ENCODE data around the gene ZNF121.
A peak's percentile ranks its signal among the peaks of the same experiment; 100 is the strongest.

The ZNF121 gene

GRCh38 chr19:9621156-9622037 lies 37.1 kb upstream of the ZNF121 start, which contains the start of gene ZNF561:
Gene ZNF561 (minus strand): TSS chr19:9621232. CDS start chr19:9619456, 1,776 bp downstream.
- Histone ChIP-seq H4K8ac (ENCODE audit: low read depth, low read length) (peak within 1 kb of the TSS; percentile 89), H3K9ac (ENCODE audit: low read depth, low read length, poor library complexity) (peak within 1 kb of the TSS; percentile 92), H3K4me1 (ENCODE audit: control insufficient read depth in 2 of 2, insufficient read depth in 1 of 2, low read depth in 1 of 2, low read length in 2 of 2) (peaks cover 4 to 6% of the 10 kb centered on the region in 2 donors), H3K27ac (replicated peaks; ENCODE audit: low read length) (peak within 1 kb of the TSS; percentile 94), H3K18ac (ENCODE audit: low read length) (peak within 1 kb of the TSS; percentile 98), H3K9me3 (replicated peaks in 1 of 2; ENCODE audit: control insufficient read depth in 2 of 2, insufficient read depth in 1 of 2, low read depth in 1 of 2, low read length in 2 of 2) (peaks cover 0 to 3% of the 10 kb centered on the region in 2 donors), H3K79me1 (ENCODE audit: low read depth, low read length) (peaks cover 10% of the 10 kb centered on the region), H2AFZ (ENCODE audit: low read length) (peak within 1 kb of the TSS; percentile 93), H3K4me3 (ENCODE audit: low read length in 2 of 2) (peak within 1 kb of the TSS; percentile 67 to 87), H2BK5ac (ENCODE audit: low read length) (peak within 1 kb of the TSS; percentile 100), H3K4me2 (ENCODE audit: insufficient read depth, low read length, poor library complexity, severe bottlenecking) (peak within 1 kb of the TSS; percentile 85), H4K91ac (ENCODE audit: low read depth, low read length, poor library complexity) (no peak within 1 kb of the TSS), H3K14ac (ENCODE audit: low read length) (no peak within 1 kb of the TSS), H2BK12ac (ENCODE audit: low read length) (no peak within 1 kb of the TSS), H3K36me3 (replicated peaks in 1 of 2; ENCODE audit: control insufficient read depth in 2 of 2, insufficient read depth in 2 of 2, low read length in 2 of 2) (peaks cover 21 to 46% of the 10 kb centered on the region in 2 donors), H2BK120ac (ENCODE audit: low read depth, low read length) (peak within 1 kb of the TSS; percentile 10), H3K27me3 (ENCODE audit: control insufficient read depth in 3 of 3, insufficient read depth in 3 of 3, low read depth in 1 of 3, low read length in 3 of 3) (no peaks in the 10 kb centered on the region), H2AK5ac (ENCODE audit: low read depth, low read length) (peak within 1 kb of the TSS; percentile 19), H2BK15ac (ENCODE audit: low read length) (peak within 1 kb of the TSS; percentile 44), H3K23ac (ENCODE audit: low read depth, low read length, poor library complexity) (peak within 1 kb of the TSS; percentile 40), H3K4ac (ENCODE audit: low read length) (no peak within 1 kb of the TSS)
- no CpG with 5 or more reads among the region's 33 CpGs for WGBS, 2 donors (ENCODE audit: extremely low coverage in 2 of 2, insufficient read length in 2 of 2, insufficient replicate concordance in 1 of 2)
- DNase-seq (ENCODE audit: low spot score): peak; percentile 86

- no peaks in the 10 kb centered on the region for H3K27me3 ChIP-seq (ENCODE audit: control insufficient read depth in 3 of 3, insufficient read depth in 3 of 3, low read depth in 1 of 3, low read length in 3 of 3)
- H2BK120ac ChIP-seq (ENCODE audit: low read depth, low read length): peak overlapping the region; percentile 10
- H3K27ac ChIP-seq (replicated peaks; ENCODE audit: low read length): peak overlapping the region; percentile 94
- H2AK5ac ChIP-seq (ENCODE audit: low read depth, low read length): no peak overlapping the region
- WGBS, 2 donors (ENCODE audit: extremely low coverage in 2 of 2, insufficient read length in 2 of 2, insufficient replicate concordance in 1 of 2): no CpG with 5 or more reads among the region's 16 CpGs
- H2BK15ac ChIP-seq (ENCODE audit: low read length): peak overlapping the region; percentile 44
- DNase-seq (ENCODE audit: low spot score): no peak
- peak overlapping the region; percentile 67 to 87 for H3K4me3 ChIP-seq (ENCODE audit: low read length in 2 of 2)
- H3K4ac ChIP-seq (ENCODE audit: low read length): no peak overlapping the region
- H3K36me3 ChIP-seq (replicated peaks in 1 of 2; ENCODE audit: control insufficient read depth in 2 of 2, insufficient read depth in 2 of 2, low read length in 2 of 2): peaks cover 25 to 51% of the 10 kb centered on the region in 2 donors
- H3K18ac ChIP-seq (ENCODE audit: low read length): peak overlapping the region; percentile 98
- H3K14ac ChIP-seq (ENCODE audit: low read length): no peak overlapping the region
- no peak overlapping the region for H4K91ac ChIP-seq (ENCODE audit: low read depth, low read length, poor library complexity)
- no peak overlapping the region for H2BK12ac ChIP-seq (ENCODE audit: low read length)
- H4K8ac ChIP-seq (ENCODE audit: low read depth, low read length): no peak overlapping the region
- H3K9ac ChIP-seq (ENCODE audit: low read depth, low read length, poor library complexity): peak overlapping the region; percentile 92
- H3K9me3 ChIP-seq (replicated peaks in 1 of 2; ENCODE audit: control insufficient read depth in 2 of 2, insufficient read depth in 1 of 2, low read depth in 1 of 2, low read length in 2 of 2): peaks cover 0 to 3% of the 10 kb centered on the region in 2 donors
- H3K23ac ChIP-seq (ENCODE audit: low read depth, low read length, poor library complexity): peak overlapping the region; percentile 40
- peak overlapping the region; percentile 93 for H2AFZ ChIP-seq (ENCODE audit: low read length)
- peak overlapping the region; percentile 85 for H3K4me2 ChIP-seq (ENCODE audit: insufficient read depth, low read length, poor library complexity, severe bottlenecking)
- H3K4me1 ChIP-seq (ENCODE audit: control insufficient read depth in 2 of 2, insufficient read depth in 1 of 2, low read depth in 1 of 2, low read length in 2 of 2): peaks cover 4 to 6% of the 10 kb centered on the region in 2 donors
- H3K79me1 ChIP-seq (ENCODE audit: low read depth, low read length): peaks cover 10% of the 10 kb centered on the region
- peak overlapping the region; percentile 100 for H2BK5ac ChIP-seq (ENCODE audit: low read length)
Observed at GRCh38 chr19:9620842-9621155, 36.5 kb upstream of the ZNF121 start.

GRCh38 chr19:9615844-9616243 lies 31.5 kb upstream of the ZNF121 start:
- peaks cover 0 to 4% of the 10 kb centered on the region in 2 donors for H3K4me1 ChIP-seq (ENCODE audit: control insufficient read depth in 2 of 2, insufficient read depth in 1 of 2, low read depth in 1 of 2, low read length in 2 of 2)
- no peak overlapping the region for H3K23ac ChIP-seq (ENCODE audit: low read depth, low read length, poor library complexity)
- no peak overlapping the region for H3K18ac ChIP-seq (ENCODE audit: low read length)
- H3K9ac ChIP-seq (ENCODE audit: low read depth, low read length, poor library complexity): no peak overlapping the region
- H3K27ac ChIP-seq (replicated peaks; ENCODE audit: low read length): no peak overlapping the region
- no peak overlapping the region for H4K8ac ChIP-seq (ENCODE audit: low read depth, low read length)
- H3K36me3 ChIP-seq (replicated peaks in 1 of 2; ENCODE audit: control insufficient read depth in 2 of 2, insufficient read depth in 2 of 2, low read length in 2 of 2): peaks cover 62 to 93% of the 10 kb centered on the region in 2 donors
- no peak overlapping the region for H4K91ac ChIP-seq (ENCODE audit: low read depth, low read length, poor library complexity)
- no peak overlapping the region for H2BK120ac ChIP-seq (ENCODE audit: low read depth, low read length)
- H3K4ac ChIP-seq (ENCODE audit: low read length): no peak overlapping the region
- no peak overlapping the region for H2AK5ac ChIP-seq (ENCODE audit: low read depth, low read length)
- DNase-seq (ENCODE audit: low spot score): no peak
- H3K79me1 ChIP-seq (ENCODE audit: low read depth, low read length): peaks cover 7% of the 10 kb centered on the region
- H2AFZ ChIP-seq (ENCODE audit: low read length): no peak overlapping the region
- no peaks in the 10 kb centered on the region for H3K27me3 ChIP-seq (ENCODE audit: control insufficient read depth in 3 of 3, insufficient read depth in 3 of 3, low read depth in 1 of 3, low read length in 3 of 3)
- H3K14ac ChIP-seq (ENCODE audit: low read length): no peak overlapping the region
- peaks cover 13 to 46% of the 10 kb centered on the region in 2 donors for H3K9me3 ChIP-seq (replicated peaks in 1 of 2; ENCODE audit: control insufficient read depth in 2 of 2, insufficient read depth in 1 of 2, low read depth in 1 of 2, low read length in 2 of 2)
- H2BK12ac ChIP-seq (ENCODE audit: low read length): no peak overlapping the region
- H2BK15ac ChIP-seq (ENCODE audit: low read length): no peak overlapping the region
- no peak overlapping the region for H2BK5ac ChIP-seq (ENCODE audit: low read length)
- H3K4me2 ChIP-seq (ENCODE audit: insufficient read depth, low read length, poor library complexity, severe bottlenecking): no peak overlapping the region
- H3K4me3 ChIP-seq (ENCODE audit: low read length in 2 of 2): no peak overlapping the region

GRCh38 chr19:9610484-9611113 lies 26.3 kb upstream of the ZNF121 start:
- H3K9me3 ChIP-seq (replicated peaks in 1 of 2; ENCODE audit: control insufficient read depth in 2 of 2, insufficient read depth in 1 of 2, low read depth in 1 of 2, low read length in 2 of 2): peaks cover 18 to 65% of the 10 kb centered on the region in 2 donors
- DNase-seq (ENCODE audit: low spot score): no peak
- no peak overlapping the region for H3K14ac ChIP-seq (ENCODE audit: low read length)
- no peak overlapping the region for H2BK5ac ChIP-seq (ENCODE audit: low read length)
- H3K36me3 ChIP-seq (replicated peaks in 1 of 2; ENCODE audit: control insufficient read depth in 2 of 2, insufficient read depth in 2 of 2, low read length in 2 of 2): peaks cover 57 to 86% of the 10 kb centered on the region in 2 donors
- no peak overlapping the region for H2BK15ac ChIP-seq (ENCODE audit: low read length)
- H3K27me3 ChIP-seq (ENCODE audit: control insufficient read depth in 3 of 3, insufficient read depth in 3 of 3, low read depth in 1 of 3, low read length in 3 of 3): no peaks in the 10 kb centered on the region
- peaks cover 3% of the 10 kb centered on the region for H3K79me1 ChIP-seq (ENCODE audit: low read depth, low read length)
- no peak overlapping the region for H2BK120ac ChIP-seq (ENCODE audit: low read depth, low read length)
- H3K27ac ChIP-seq (replicated peaks; ENCODE audit: low read length): no peak overlapping the region
- H3K4me3 ChIP-seq (ENCODE audit: low read length in 2 of 2): no peak overlapping the region
- H3K4ac ChIP-seq (ENCODE audit: low read length): no peak overlapping the region
- H3K9ac ChIP-seq (ENCODE audit: low read depth, low read length, poor library complexity): no peak overlapping the region
- no peak overlapping the region for H3K23ac ChIP-seq (ENCODE audit: low read depth, low read length, poor library complexity)
- no peaks in the 10 kb centered on the region for H3K4me1 ChIP-seq (ENCODE audit: control insufficient read depth in 2 of 2, insufficient read depth in 1 of 2, low read depth in 1 of 2, low read length in 2 of 2)
- no peak overlapping the region for H2AFZ ChIP-seq (ENCODE audit: low read length)
- no peak overlapping the region for H4K91ac ChIP-seq (ENCODE audit: low read depth, low read length, poor library complexity)
- H2BK12ac ChIP-seq (ENCODE audit: low read length): no peak overlapping the region
- H4K8ac ChIP-seq (ENCODE audit: low read depth, low read length): no peak overlapping the region
- H2AK5ac ChIP-seq (ENCODE audit: low read depth, low read length): no peak overlapping the region
- WGBS, 2 donors (ENCODE audit: extremely low coverage in 2 of 2, insufficient read length in 2 of 2, insufficient replicate concordance in 1 of 2): no CpG with 5 or more reads among the region's 2 CpGs
- no peak overlapping the region for H3K4me2 ChIP-seq (ENCODE audit: insufficient read depth, low read length, poor library complexity, severe bottlenecking)
- H3K18ac ChIP-seq (ENCODE audit: low read length): no peak overlapping the region

Data from neuronal stem cell (in vitro differentiated cells).